Measurements from ENCODE around the gene TOLLIP. TPM values are rescaled to one million over a fixed set of nuclear protein-coding genes. Genes with fewer than 3 reads are reported as not detected.

The TOLLIP gene
- total and polyA plus RNA-seq, 2 of the 8 experiments (the other 6 are each of a cell fraction or from before 2014, with no cell fraction given) = 23.7 to 34.7 TPM

- TF ChIP-seq RXRA (IDR thresholded peaks at IDR 0.05; ENCODE audit: insufficient read depth, low read depth, low read length) (no peak), BRCA1 (IDR thresholded peaks at IDR 0.05; ENCODE audit: low read depth, low read length) (no peak), KDM1A (IDR thresholded peaks at IDR 0.05; ENCODE audit: borderline replicate concordance, low read length) (no peak), CTCF (IDR thresholded peaks at IDR 0.05; ENCODE audit: control extremely low read depth in 1 of 3, insufficient read depth in 1 of 3, low read depth in 1 of 3, low read length in 3 of 3) (no peak)
These were observed 871 bp upstream of the TOLLIP start (continued) for GRCh38 chr11:1310318-1310687.
